Right ventricle myocardium superior (tissue), 1 donor: ENCODE data around the gene ZNF608. TPM values are rescaled to one million over a fixed set of nuclear protein-coding genes. Genes with fewer than 3 reads are reported as not detected.

Experiments
- ATAC-seq: fragments of 200-7000 bp; cut with Tn5 transposase; one replicate; pipeline ENCODE4 v1.9.1; 2020; ENCODE audit warnings: mild to moderate bottlenecking; ENCODE audit not compliant: poor library complexity
- DNase-seq: peaks from one replicate; pipeline ENCODE4 v3.0.0-alpha.2; 2020
- intact Hi-C: fragments of 100-400 bp; cut with DNase I; formaldehyde crosslinking; loops from one replicate; pipeline ENCODE4 v1.11.2; 2022
- total RNA-seq: library from RNA; stranded (reverse); fragmentation: NEBNext Ultra II Directional; extraction: Animal tissue kit (Norgen Biotek cat#: 25700); gene quantifications from one replicate; pipeline ENCODE4 v1.2.1, GENCODE V29; 2021
- donor health status: DM: no; HTN: yes; CAD: no; lungs with severe emphysema.

The ZNF608 gene
- total RNA-seq, 1 donor from 2014 or later, result 8.6 TPM

DNA sequence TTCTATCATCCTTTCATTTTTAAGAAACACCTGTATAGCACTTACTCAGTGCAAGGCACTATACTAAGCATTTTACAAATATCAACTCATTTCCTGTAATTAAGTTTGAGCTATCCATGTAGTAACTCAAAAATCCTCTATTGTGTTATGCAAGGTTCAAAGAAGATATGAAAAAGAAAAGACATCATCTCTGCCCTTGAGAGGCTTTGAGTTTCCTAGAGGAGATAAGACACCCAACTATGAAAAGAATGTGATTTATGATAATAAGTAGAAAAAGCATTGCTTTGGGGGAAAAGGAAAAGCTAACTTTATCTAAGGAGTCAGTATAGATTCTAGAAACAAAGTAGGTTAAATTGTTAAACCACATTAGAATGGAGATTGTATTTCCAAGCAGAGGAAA, 14.2 kb upstream of the ZNF608 start:
- DNase-seq (no peak), ATAC-seq (no peak)
- intact Hi-C loops, result no loop called here

DNA sequence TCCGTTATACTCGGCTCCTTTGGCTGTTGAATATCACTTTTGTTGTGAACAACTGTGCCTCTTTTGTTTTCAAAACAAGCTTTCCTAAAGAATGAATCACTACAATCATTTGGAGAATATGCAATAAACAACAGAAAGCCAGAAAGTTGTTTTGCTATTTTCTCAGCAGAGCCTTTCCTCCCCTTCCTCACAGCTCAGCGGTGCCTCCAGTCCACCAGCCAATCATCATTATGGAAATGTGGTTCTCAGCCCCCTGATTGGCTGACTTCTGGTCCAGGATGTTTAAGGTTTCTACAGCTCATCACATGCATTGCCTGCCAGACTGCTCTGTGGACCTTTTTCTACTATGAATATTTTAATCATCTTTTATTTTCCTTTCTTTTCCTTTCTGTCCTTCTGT, 9.1 kb upstream of the ZNF608 start:
- intact Hi-C loops, result no loop called here
- ATAC-seq, result peak; percentile 48

DNA sequence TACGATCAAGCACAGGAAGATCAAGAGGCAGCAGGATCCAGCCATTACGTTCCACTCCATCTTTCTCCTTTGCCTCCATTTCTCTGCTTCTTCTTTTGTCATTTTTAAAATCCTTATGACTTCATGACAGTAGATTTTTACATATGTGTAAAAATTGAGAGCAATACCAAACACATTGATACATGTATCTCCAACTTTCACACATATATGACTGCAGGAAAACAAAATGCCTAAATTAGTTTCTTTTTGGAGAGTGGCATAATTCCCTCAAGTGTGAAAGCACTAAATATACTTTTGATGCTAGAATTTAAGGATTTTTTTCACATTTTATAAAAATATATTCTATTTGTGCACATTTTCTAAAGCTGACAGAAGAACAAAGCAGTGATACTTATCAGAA, 8.6 kb upstream of the ZNF608 start:
- intact Hi-C loops, result no loop called here
- ATAC-seq, result no peak
- no peak for DNase-seq

More for the DNA sequence above, 9.1 kb upstream of the ZNF608 start:
- no peak for DNase-seq

DNA sequence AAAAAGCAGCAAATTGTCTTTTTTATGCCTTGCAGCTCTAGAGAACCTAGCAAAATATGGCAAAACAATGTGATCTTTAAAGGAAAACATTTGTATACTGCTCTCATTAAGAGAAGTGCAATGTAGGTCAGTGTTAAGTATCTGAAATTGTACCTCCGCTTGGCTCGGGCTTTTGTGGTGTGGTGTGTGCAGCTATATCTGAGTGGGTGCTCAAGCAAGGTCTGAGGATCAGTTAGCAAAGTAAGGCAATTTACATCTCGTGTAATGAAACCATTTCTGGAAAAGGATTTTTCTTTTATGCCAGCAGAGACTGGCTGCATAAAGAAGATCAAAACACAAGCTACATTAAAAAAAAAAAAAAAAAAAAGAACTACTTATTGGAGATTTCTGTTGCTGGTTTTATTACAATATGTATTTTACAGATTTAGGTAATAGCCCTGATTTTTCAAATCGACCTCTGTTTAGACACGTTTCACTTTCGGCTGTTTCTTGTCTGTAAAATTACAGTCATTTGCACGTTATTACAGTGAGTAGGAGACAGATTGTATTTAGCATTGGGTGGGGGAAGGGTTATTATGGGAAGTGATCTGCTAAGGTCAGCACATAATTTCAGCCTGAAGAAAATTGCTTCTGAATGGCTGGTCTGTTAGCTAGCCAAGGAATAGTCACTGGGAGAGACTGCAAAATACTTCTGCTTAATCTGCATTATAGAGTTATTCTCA, 7.9 kb upstream of the ZNF608 start:
- no peak for ATAC-seq
- intact Hi-C loops, result no loop called here
- DNase-seq, result no peak

DNA sequence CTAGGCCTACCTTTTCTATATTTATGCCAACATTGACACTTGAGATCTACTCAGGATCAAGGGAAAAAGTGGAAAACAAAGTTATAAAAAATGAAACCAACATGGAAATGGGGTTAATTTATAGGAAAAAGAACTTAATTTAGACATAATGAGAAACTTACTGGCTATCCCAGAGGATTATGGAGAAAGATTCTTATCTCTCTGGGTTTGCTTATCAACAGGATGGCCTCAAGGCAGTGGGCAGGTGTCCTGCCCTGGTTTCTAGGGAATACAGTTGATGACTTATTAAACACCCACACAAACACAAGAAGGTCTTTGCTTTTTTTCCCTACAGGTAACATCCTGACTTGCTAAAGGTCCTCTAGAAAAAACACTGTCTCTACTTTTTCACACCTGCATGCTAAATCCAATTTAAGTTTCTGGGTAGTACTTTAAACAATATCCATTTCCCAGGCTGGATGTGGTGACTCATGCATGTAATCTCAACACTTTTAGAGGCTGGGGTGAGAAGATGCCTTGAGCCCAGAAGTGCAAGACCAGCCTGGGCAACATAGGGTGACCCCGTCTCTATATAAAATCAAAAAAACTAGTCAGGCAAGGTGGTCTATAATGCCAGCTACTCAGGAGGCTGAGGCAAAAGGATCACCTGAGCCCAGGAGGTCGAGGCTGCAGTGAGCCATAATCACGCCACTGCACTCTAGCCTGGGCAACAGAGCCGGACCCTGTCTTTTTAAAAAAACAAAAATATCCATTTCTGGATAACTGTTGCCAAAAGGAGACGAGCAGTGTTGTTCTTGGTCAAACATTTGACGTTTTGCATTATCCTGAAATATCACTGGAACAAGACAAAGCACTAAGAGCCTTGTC, 6.6 kb upstream of the ZNF608 start:
- ATAC-seq (no peak), DNase-seq (no peak)
- intact Hi-C loops, result no loop called here

DNA sequence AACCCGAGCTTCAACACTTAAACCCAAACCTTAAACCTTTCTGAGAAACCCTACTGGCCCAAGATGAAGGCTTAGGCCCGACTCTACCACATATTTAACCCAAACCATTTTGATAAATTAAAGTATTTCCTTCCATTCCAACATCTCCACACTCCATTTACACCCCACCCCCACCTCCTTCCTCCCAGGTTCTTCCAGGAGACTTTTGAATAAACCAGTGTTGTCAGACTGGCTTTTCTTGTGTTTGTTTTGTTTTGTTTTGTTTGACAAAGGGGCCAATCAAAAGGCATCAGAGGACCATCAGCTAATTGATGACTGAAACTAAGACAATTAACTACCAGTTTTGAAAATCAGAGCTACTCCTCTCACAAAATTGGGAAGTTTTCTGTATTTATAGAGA, 4.6 kb upstream of the ZNF608 start:
- ATAC-seq (no peak), DNase-seq (no peak)
- intact Hi-C loops, result no loop called here

DNA sequence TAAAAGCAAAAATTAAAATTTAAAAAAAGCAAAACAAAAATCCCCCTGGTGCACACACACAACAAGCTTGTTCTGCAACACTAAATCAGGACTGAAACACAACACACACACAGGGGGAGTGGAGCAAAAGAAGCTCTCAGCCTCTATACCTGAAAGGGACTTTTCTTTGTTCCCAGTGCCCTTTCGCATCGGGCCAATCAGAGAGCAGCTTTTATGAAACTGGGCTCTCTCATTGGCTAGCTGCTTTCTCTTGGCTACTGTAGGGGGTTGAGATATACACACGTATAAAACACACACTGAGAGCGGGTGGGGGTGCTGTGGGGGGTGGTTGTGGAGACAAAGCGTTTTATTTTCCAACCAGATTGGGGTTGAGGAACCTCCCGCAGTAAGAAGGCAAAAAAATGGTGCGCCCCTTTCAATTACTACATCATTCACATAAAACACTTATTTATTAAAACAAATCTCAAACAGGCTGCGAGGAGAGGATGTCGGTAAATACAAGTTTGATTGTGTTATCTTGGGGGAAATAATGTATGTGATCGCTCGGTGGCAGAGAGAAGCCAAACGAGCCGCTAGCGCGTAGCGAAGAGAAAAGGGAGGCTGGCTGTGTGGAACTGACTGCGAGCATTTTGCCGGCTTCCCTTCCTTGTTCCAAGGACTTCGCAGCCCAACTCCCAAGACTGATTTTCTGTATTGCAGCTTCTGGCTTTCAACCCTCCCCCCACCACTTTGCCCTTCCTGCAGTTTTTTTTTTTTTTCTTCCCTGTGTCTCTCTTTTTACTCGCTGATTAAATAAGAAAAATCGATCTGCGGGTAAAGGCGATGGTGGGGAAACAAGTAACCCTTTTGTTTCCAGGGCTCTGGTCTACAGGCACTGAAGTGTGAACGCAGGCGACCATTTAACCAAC, 2.5 kb upstream of the ZNF608 start:
- intact Hi-C loops, result loop anchor here (2.0 to 5.0 kb wide), 2 partner anchors 97 to 158 kb away; no protein-coding TSS in a partner anchor
- ATAC-seq, result peak; percentile 89
- peak; percentile 59 for DNase-seq

DNA sequence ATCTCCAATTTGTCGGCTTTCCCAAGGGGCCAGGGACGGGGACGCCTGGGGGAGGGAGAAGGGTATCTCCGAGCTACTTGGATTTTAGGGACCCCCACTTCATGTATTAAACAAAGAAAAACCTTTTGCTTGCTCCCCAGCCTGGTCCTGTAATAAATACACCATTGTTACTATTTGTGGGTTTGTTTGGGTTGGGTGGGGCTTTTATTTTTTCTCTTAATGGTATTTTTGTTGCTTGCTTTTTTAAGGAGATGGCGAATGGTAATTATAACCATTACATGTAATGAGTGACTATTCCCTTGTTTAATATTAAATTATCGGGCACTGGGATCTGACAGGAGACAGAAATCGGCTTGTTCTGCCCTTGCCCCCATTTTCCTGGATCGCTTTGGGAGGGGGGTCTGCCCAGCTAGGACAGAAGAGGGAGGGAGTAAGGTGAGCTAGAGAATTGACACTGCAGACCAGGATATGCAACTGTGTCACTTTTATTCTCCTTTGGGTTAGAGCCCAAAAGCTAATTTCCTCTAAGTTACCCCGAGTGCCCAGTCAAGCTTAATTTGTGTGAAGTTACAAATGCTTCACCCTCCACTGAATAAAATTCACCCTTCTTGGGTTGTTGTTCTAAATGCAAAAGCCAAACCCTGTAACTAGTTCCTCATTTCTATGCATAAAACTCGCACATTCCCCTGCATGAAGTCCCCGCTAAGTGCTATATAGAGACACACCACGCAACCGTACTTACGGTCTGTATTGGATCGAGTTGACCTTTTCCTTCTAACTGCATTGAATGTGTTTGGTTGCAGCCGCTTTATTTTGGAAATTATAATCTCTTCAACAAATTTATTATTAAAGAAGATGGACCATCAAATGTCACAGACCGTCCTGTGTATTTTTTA, 1.6 kb upstream of the ZNF608 start:
- intact Hi-C loops, result loop anchor here (2.0 to 5.0 kb wide), 2 partner anchors 96 to 159 kb away; no protein-coding TSS in a partner anchor
- ATAC-seq (peak; percentile 31), DNase-seq (no peak)

DNA sequence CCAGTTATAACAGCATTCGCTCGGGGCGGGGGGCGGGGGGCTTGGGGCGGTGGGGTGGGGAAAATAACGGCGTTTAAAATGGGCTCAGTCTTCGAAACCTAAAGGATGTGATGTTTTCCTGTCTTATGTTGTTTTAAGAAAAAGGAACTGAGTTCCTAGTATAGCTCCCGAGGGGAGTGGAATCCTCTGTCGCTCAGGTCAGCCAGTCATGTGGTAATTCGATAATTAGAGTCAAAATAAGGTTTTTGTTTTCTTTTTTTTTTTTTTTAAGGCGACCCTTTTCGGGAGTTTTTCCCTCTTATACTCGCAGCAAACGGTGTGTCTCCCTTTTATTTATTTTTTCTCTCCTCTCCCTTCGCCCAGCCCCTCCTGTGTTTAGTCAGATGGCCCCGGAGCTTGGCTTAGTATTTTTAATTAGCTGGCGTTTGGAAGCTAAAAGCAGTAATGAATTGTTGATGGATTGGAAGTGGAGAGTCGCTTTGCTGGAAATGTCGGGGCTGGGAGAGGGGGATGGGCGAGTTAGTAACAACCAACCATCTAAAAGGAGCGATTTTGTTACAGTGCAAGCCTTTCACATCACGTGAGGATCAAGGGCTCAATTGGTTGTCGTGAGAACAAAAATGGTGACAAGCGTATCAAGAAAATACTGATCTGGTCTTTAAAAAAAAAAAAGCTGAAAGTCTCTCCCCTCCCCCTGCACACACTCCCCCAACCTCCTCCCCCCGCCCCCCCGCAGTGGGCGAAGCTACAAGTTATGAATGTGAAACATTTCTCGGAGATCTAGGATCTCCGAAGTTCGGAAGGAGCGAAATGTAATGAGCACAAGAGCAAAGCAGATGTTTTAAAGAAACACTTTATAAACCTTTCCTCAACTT, 714 bp upstream of the ZNF608 start:
- peak; percentile 61 for ATAC-seq
- intact Hi-C loops, result loop anchor here (5.0 kb wide), 1 partner anchor 95 kb away; no protein-coding TSS in a partner anchor
- DNase-seq, result peak; percentile 76

DNA sequence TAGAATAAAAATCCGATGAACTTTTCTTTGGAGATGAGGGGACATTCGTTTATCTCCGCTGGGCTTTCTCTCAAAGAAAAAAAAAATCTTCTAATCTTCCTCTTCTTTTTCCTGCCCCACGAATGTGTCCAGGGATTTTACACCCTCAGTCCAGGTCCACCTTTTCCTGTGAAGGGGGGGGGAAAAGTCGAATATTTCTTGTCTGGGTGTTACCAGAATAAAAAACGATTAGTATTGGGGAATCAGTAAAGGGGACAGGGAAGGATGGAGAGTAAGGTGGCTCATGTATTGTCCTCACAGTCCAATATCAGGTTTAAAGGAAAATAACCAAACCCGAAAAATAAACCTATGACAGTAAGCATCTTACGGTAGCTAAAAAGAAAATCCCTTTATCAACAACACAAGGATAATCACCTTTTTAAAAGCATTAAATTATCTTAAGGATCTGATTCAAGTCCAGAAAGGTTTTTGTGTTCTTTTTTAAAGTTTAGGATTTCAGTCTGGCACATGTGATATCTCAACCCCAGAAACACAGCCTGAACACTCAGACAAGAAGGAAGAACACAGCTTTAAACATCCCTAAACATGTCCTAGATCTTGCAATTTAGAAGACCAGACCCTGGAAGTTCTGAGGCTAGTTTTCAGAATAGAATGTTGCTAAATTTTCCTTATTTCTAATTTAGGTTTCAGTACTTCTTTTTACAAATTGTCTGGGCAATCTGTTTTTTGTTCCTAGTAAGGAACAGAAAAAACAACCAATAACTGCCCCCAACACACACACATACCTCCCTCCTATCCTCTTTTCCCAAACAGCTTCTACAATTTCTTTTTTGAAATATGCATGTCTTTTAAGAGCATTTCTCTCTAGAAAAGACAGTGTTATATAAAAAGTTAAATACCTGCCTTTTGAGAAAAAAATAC, 1.2 kb downstream of the ZNF608 start:
- no peak for ATAC-seq
- intact Hi-C loops, result loop anchor here (5.0 kb wide), 1 partner anchor 93 kb away; no protein-coding TSS in a partner anchor
- DNase-seq, result no peak

DNA sequence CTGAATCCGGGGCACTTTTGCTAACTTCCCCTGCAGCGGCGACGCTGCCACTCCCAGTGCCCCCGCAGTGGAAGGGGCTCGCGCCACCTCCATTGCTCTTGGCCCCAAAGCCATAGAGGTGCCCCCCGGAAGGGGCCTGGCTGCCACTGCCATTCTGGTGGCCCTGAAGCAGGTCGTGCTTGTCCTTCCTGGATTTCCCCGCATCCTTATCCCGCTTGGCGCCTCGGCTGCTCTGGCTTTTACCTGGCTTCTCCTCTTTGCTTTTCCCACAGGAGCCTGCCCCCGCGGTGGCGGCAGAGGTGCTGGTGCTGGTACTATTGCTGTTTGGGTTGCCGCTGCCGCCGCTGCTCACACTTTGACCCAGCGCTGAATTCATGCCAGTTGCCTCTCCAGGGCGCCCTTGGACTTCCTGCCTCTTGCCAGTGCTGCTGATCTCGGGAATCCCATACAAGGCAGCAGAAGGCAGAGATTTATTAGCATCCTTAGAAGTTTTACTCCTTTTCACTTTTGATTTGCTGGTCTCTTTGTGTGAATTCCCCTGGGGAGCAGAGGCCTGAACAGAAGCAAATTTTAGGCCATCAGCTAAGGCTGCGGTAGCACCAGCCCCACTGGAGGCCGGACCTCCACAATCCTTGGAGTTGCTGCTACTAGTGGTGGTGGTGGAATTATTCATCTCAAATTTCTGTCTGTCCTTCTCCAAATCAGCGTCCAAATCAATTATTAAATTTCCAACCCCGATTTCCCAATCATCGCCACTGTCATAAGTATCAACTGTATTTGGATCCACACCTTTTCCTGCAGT, 2.1 kb downstream of the ZNF608 start:
- peak; percentile 38 for ATAC-seq

DNA sequence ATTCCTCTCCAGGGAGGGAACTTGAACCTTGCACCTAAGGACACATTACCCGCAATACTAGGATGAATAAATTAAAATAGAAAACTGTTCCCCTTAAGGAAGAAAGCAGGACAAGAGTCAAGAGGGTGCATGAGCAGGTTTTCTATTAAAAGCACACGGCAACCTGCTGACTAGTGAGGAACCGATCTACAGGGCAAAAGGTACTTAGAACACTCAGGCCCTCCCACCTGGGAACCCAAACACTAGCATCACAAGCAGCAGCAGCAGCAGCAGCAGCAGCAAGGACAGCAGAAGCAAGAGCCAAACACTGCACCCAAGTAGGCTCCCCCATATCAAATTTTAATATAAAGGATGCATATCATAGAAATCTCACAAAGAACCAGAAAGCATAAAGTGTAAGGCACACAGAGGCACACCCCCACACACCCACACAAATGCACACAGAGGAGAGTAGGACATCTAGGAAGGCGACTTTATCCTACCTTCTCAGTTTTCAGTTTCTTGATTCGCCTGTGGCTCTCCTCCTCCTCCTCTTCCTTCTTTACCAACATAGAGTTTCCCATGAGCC, 2.8 kb downstream of the ZNF608 start:
- no peak for DNase-seq
- intact Hi-C loops, result no loop called here
- ATAC-seq, result peak; percentile 9

More for the DNA sequence above, 2.1 kb downstream of the ZNF608 start:
- DNase-seq, result peak; percentile 77
- intact Hi-C loops, result no loop called here

DNA sequence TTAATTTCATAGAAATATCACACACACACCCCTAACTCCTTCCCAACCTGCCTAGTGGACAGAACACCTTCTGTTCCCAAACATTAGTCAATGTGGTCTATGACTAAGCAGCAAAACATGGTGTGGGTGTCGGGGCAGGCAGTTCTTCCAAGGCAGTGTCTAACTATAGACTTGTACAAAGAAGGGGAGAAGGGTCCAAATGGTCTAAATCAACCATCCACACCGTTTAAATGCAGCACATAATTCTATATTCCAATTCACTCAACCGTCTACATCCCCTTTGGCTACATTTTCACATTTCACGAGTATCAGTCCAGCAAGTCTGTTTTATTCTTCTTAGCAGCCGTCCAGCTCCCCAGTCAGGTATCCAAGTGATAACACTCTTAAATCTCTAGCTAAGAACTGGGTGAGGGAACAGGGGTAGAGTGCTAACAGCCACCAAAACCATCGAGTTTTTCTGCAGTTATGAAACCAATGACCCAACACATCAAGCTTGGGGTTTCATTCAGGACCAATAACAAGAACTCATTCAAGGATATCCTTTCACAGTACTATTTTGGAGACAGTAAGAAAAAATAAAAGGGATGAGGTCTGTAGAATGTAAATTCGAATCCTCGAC, 3.3 kb downstream of the ZNF608 start:
- intact Hi-C loops, result no loop called here
- DNase-seq, result no peak
- ATAC-seq, result no peak

DNA sequence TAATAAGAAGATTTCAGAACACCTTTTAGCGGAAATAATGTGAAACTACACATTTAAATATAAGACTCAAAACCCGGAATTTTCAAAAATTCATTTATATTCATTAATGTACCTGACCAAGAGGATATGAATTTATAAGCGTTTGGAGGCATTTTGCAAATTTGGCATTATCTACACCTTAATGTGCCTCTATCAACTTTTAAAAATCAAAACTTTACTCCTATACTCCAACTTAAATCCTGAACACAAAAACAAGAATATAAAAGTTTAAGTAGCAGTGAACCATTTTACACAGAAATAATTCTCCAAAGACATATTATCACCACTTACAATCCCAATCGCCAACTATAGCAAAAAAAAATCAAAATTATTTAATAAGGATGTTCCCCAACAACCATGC, 3.9 kb downstream of the ZNF608 start:
- intact Hi-C loops, result no loop called here
- DNase-seq, result no peak
- no peak for ATAC-seq
